ENCODE data around the gene UBQLN4.

- TF ChIP-seq CTCF (IDR thresholded peaks at IDR 0.05) (no peak), POLR2A (IDR thresholded peaks at IDR 0.05) (no peak)
These were observed 32.5 kb downstream of the UBQLN4 start for GRCh38 chr1:156021093-156021428.

Measured in breast epithelium (tissue), 3 donors.